ENCODE data around the gene CYP2B6.
"Not testable (repeated sequence)": the region's sequence is repeated elsewhere in the genome, so short reads cannot be mapped to it uniquely, and the experiment has no call there.

CYP2B6 gene

GRCh38 chr19:40981591-40981990 lies 9.5 kb upstream of the CYP2B6 start:
- DNase-seq: no peak

- no peak for DNase-seq
These were observed 8.4 kb upstream of the CYP2B6 start for GRCh38 chr19:40982594-40983101.

GRCh38 chr19:40989453-40989852 lies 1.6 kb upstream of the CYP2B6 start:
- no peak for DNase-seq

GRCh38 chr19:40995355-40995754 lies 4.3 kb downstream of the CYP2B6 start:
- no peak for DNase-seq

- not testable (repeated sequence) for DNase-seq
These were observed 7.9 kb downstream of the CYP2B6 start for GRCh38 chr19:40999018-40999417.

GRCh38 chr19:41000310-41000737 lies 9.2 kb downstream of the CYP2B6 start:
- no peak for DNase-seq

GRCh38 chr19:41001243-41001971 lies 10.3 kb downstream of the CYP2B6 start:
- no peak for DNase-seq

GRCh38 chr19:41003656-41004055 lies 12.6 kb downstream of the CYP2B6 start:
- not testable (repeated sequence) for DNase-seq

- DNase-seq: no peak
These were observed 18.7 kb downstream of the CYP2B6 start for GRCh38 chr19:41009700-41010235.

GRCh38 chr19:41013359-41013758 lies 22.3 kb downstream of the CYP2B6 start:
- no peak for DNase-seq

- DNase-seq: no peak
These were observed 23.6 kb downstream of the CYP2B6 start for GRCh38 chr19:41014643-41015042.

- DNase-seq: no peak
These were observed 25.5 kb downstream of the CYP2B6 start for GRCh38 chr19:41016488-41017071.

GRCh38 chr19:41018736-41019290 lies 27.7 kb downstream of the CYP2B6 start:
- DNase-seq: no peak

GRCh38 chr19:41019346-41019745 lies 28.3 kb downstream of the CYP2B6 start:
- DNase-seq: no peak

- DNase-seq: no peak
These were observed 32.1 kb downstream of the CYP2B6 start for GRCh38 chr19:41023193-41023592.

GRCh38 chr19:41025411-41025810 lies 34.3 kb downstream of the CYP2B6 start:
- no peak for DNase-seq

- DNase-seq: no peak
These were observed 34.8 kb downstream of the CYP2B6 start for GRCh38 chr19:41025871-41026270.

GRCh38 chr19:41027273-41027967 lies 36.3 kb downstream of the CYP2B6 start:
- DNase-seq: no peak

- no peak for DNase-seq
These were observed 38.7 kb downstream of the CYP2B6 start for GRCh38 chr19:41029524-41030432.

GRCh38 chr19:41030651-41031050 lies 39.6 kb downstream of the CYP2B6 start:
- no peak for DNase-seq

GRCh38 chr19:41031916-41032315 lies 40.8 kb downstream of the CYP2B6 start:
- no peak for DNase-seq

- DNase-seq: not testable (repeated sequence)
These were observed 42.2 kb downstream of the CYP2B6 start for GRCh38 chr19:41033324-41033723.

All from activated gamma-delta T cell treated with Interleukin-2 at 50 U/mL for 16 hours (primary cell).